Measurements from ENCODE around the gene CGB8. TPM values are rescaled to one million over a fixed set of nuclear protein-coding genes. Genes with fewer than 3 reads are reported as not detected.

CGB8 gene
- total and polyA plus RNA-seq, 2 of the 8 experiments (the other 6 are each of a cell fraction or from before 2014, with no cell fraction given) = 0.09 TPM; not detected in 1

DNA sequence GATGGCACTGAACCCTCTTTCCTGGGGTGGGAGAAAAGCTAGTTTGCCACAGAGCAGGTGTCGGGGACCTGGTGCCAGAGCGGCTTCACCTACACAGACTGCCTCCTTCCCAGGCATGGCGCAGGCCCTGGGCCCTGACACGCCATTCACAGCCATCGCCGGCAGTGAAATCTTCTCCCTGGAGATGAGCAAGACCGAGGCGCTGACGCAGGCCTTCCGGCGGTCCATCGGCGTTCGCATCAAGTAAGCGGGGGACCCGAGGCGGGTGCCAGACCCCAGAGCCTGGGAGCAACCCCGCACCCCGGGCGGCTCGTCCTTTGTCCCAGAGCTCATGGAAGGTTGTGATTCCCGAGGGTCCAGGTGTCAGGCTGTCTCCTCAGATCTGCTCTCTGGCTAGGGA, 42.0 kb downstream of the CGB8 start (continued):
- TF ChIP-seq, protein P1, sequence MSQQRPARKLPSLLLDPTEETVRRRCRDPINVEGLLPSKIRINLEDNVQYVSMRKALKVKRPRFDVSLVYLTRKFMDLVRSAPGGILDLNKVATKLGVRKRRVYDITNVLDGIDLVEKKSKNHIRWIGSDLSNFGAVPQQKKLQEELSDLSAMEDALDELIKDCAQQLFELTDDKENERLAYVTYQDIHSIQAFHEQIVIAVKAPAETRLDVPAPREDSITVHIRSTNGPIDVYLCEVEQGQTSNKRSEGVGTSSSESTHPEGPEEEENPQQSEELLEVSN (IDR thresholded peaks at IDR 0.05) = no peak
- TF ChIP-seq HDAC6 (IDR thresholded peaks at IDR 0.05; ENCODE audit: low read depth, low read length) (no peak), POLR2A (IDR thresholded peaks at IDR 0.05; ENCODE audit: control extremely low read depth in 1 of 2, low read depth in 2 of 2, low read length in 2 of 2) (no peak), CHD1 (IDR thresholded peaks at IDR 0.05; ENCODE audit: low read depth, low read length) (no peak), CHD2 (IDR thresholded peaks at IDR 0.05; ENCODE audit: low read length) (no peak), SAP30 (IDR thresholded peaks at IDR 0.05; ENCODE audit: insufficient read depth, insufficient replicate concordance, low read length) (no peak)

Data from H1 (cell line).